Thyroid gland (tissue), 4 donors: Measurements from ENCODE around the gene RASGRF2.

Experiments used
- POLR2A ChIP-seq, 2 donors: fragments of 450-650 bp; IDR thresholded peaks; one replicate each; pipeline ENCODE4 v1.6.1; 2017; ENCODE audit warnings: antibody characterized with exemption in 2 of 2, mild to moderate bottlenecking in 2 of 2, moderate library complexity in 1 of 2
- TF ChIP-seq, protein P1 (sequence below), 6 experiments: fragments of 200-600 bp in 3 of 6; fragments of 450-650 bp in 3 of 6; sonication (generic) in 3 of 6; IDR thresholded peaks; one replicate each; pipeline ENCODE4 v1.5.1; 2016 to 2019; ENCODE audit warnings: antibody characterized with exemption in 6 of 6, mild to moderate bottlenecking in 2 of 6, inconsistent platforms in 1 of 6, moderate library complexity in 1 of 6

DNA sequence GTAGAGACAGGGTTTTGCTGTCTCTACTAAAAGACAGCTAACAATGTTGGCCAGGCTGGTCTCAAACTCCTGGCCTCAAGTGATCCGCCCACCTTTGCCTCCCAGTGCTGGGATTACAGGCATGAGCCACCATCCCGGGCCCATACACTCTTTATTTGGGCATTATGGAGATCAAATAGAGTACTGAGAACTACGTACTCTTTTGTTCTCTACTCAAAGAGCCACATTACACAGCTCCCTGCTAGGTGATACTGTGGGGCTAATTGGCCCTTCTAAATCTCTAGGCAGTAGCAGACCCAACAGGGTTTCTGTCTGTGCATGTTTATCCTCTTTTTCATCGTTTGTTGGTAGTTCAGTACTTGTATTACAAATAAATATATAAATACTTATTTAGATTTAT lies 289.1 kb downstream of the RASGRF2 start:
- no peak for TF ChIP-seq POLR2A (IDR thresholded peaks at IDR 0.05)
- TF ChIP-seq, protein P1, sequence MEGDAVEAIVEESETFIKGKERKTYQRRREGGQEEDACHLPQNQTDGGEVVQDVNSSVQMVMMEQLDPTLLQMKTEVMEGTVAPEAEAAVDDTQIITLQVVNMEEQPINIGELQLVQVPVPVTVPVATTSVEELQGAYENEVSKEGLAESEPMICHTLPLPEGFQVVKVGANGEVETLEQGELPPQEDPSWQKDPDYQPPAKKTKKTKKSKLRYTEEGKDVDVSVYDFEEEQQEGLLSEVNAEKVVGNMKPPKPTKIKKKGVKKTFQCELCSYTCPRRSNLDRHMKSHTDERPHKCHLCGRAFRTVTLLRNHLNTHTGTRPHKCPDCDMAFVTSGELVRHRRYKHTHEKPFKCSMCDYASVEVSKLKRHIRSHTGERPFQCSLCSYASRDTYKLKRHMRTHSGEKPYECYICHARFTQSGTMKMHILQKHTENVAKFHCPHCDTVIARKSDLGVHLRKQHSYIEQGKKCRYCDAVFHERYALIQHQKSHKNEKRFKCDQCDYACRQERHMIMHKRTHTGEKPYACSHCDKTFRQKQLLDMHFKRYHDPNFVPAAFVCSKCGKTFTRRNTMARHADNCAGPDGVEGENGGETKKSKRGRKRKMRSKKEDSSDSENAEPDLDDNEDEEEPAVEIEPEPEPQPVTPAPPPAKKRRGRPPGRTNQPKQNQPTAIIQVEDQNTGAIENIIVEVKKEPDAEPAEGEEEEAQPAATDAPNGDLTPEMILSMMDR (IDR thresholded peaks at IDR 0.05) = no peak
